ENCODE results near the gene FOSL1.
A peak's percentile ranks its signal among the peaks of the same experiment; 100 is the strongest.

FOSL1 gene

GRCh38 chr11:65894034-65894591, 6.1 kb downstream of the FOSL1 start:
- peak; percentile 28 for DNase-seq

- DNase-seq, result no peak
Measured at GRCh38 chr11:65892661-65893317, 7.4 kb downstream of the FOSL1 start.

GRCh38 chr11:65892137-65892540, 8.0 kb downstream of the FOSL1 start:
- DNase-seq, result peak; percentile 44

- peak; percentile 39 for DNase-seq
Measured at GRCh38 chr11:65891219-65892136, 8.7 kb downstream of the FOSL1 start.

GRCh38 chr11:65890324-65891218, 9.6 kb downstream of the FOSL1 start, which contains the start of gene CCDC85B:
Gene CCDC85B (plus strand): TSS chr11:65890673. CDS start chr11:65890784, 111 bp downstream.
- DNase-seq, result peak; percentile 98

GRCh38 chr11:65888163-65888814, 11.9 kb downstream of the FOSL1 start, which contains the start of gene FIBP:
Gene FIBP (minus strand): TSS chr11:65888471. CDS start chr11:65888418, 53 bp downstream.
- DNase-seq, result peak; percentile 96

- peak; percentile 36 for DNase-seq
Measured at GRCh38 chr11:65887723-65888162, 12.4 kb downstream of the FOSL1 start.

- no peak for DNase-seq
Measured at GRCh38 chr11:65886826-65887722, 13.1 kb downstream of the FOSL1 start.

GRCh38 chr11:65885808-65886536, 14.2 kb downstream of the FOSL1 start:
- DNase-seq, result no peak

GRCh38 chr11:65885231-65885630, 15.0 kb downstream of the FOSL1 start:
- DNase-seq, result no peak

GRCh38 chr11:65884716-65885092, 15.5 kb downstream of the FOSL1 start:
- peak; percentile 82 for DNase-seq

GRCh38 chr11:65883786-65884715, 16.1 kb downstream of the FOSL1 start:
- no peak for DNase-seq

- DNase-seq, result no peak
Measured at GRCh38 chr11:65883058-65883761, 17.0 kb downstream of the FOSL1 start.

- no peak for DNase-seq
Measured at GRCh38 chr11:65882120-65883057, 17.8 kb downstream of the FOSL1 start.

- DNase-seq, result no peak
Measured at GRCh38 chr11:65880844-65881421, 19.3 kb downstream of the FOSL1 start.

GRCh38 chr11:65880027-65880426, 20.2 kb downstream of the FOSL1 start:
- DNase-seq, result no peak

- no peak for DNase-seq
Measured at GRCh38 chr11:65879617-65880016, 20.6 kb downstream of the FOSL1 start, which contains the start of gene CTSW. Gene CTSW (plus strand): TSS chr11:65879837. CDS start chr11:65879855, 18 bp downstream.
